ENCODE data around the gene KIF26B. TPM values are rescaled to one million over a fixed set of nuclear protein-coding genes. Genes with fewer than 3 reads are reported as not detected.

KIF26B gene
- total RNA-seq, 2 donors from 2014 or later: not detected

DNA sequence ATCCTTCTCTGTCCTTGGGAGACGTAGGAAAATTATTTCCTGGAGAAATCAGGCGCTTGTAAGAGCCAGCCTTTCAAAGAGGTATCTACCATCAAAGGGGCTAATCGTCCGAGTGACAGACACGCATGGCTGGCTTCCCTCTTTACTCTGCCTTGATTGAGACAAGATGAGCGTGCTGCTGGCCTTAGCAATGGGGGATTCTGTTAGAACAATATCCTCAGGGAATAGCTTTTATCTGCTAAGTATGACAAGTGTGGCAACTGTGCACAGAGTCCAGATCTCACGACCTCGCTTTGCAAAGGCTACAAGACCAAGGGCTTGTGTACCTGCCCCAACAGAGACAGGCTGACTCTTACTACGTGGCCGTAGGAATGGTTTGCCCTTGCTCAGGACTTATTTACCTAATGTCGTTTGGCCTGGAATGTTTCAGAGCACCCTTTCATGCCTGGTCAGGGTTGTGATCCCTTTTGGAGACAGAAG lies 417.1 kb downstream of the KIF26B start:
- no peaks in the 10 kb centered on the region for H3K9me3 Mint-ChIP-seq

DNA sequence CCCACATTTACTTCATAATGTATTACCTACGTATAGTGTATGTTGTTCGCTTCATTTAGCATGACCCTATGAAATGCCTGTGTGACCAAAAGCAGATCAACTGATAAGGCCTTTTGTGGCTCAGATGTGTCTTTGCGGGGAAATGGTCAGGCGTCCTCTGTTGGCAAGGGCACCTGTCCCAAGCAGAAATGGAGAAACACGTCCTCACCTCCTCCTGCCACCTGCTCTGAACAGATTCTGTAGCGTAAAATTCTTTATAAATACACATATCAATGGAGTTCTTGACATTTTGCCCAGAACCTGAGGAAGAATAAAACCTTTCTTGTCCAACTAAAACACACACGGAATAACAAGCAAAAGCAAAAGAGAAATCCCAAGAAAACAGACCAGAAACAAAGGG lies 417.9 kb downstream of the KIF26B start:
- H3K36me3 Mint-ChIP-seq (ENCODE audit: low read depth): no peaks in the 10 kb centered on the region
- no peaks in the 10 kb centered on the region for H3K4me1 Mint-ChIP-seq
- no peak overlapping the region for H3K4me3 Mint-ChIP-seq
- H3K27ac Mint-ChIP-seq: no peak overlapping the region
- H3K27me3 Mint-ChIP-seq: peaks cover 7% of the 10 kb centered on the region
- ATAC-seq (replicated peaks): no peak
- H3K9me3 Mint-ChIP-seq: no peaks in the 10 kb centered on the region

More for the DNA sequence above, 417.1 kb downstream of the KIF26B start:
- Mint-ChIP-seq H3K4me1 (no peaks in the 10 kb centered on the region), H3K27ac (no peak overlapping the region), H3K4me3 (no peak overlapping the region), H3K27me3 (peaks cover 3% of the 10 kb centered on the region), H3K36me3 (ENCODE audit: low read depth) (no peaks in the 10 kb centered on the region)
- ATAC-seq (replicated peaks): no peak

DNA sequence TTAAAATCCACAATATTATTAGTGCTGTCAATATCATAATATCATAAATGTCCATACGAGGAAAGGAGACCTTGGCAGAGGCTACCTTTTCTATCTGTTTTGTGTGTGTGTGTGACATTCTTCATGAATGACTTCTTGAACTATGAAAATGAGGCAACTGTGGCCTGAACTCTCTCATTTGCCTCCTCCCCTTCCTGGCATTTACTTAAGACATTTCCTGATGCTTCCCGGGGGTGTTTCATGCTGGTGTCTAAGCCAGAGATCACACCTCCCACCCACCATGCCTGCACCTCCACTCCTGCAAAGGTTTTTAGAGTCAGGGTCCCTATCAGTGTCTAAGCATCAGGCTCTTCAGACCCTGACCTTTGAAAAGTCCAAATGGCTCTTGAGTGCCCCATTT lies 420.9 kb downstream of the KIF26B start:
- ATAC-seq (replicated peaks): no peak
- Mint-ChIP-seq H3K9me3 (no peaks in the 10 kb centered on the region), H3K27ac (no peak overlapping the region), H3K36me3 (ENCODE audit: low read depth) (no peaks in the 10 kb centered on the region), H3K27me3 (peaks cover 10% of the 10 kb centered on the region), H3K4me1 (no peaks in the 10 kb centered on the region), H3K4me3 (no peak overlapping the region)

DNA sequence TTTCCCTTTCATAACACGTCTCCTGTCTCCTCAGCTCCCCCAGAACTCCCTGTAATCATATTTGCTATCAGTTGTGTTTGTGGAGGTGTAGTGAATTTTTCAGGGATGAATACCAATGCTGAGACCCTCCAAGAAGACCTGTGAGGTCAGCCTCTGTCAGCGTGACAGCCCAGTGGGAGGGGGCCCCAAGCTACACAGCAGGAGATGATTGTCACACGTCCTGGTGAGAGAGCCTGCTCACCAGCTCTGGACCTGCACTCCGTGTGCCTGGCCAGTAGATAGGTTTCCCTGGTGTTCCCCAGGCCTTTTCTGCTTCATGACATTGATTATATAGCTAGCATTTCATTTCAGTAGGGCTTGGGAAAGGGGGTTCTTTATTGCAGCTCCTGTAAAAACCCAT lies 421.5 kb downstream of the KIF26B start:
- Mint-ChIP-seq H3K9me3 (no peaks in the 10 kb centered on the region), H3K4me3 (no peak overlapping the region), H3K36me3 (ENCODE audit: low read depth) (no peaks in the 10 kb centered on the region), H3K27me3 (peaks cover 10% of the 10 kb centered on the region), H3K27ac (no peak overlapping the region), H3K4me1 (no peaks in the 10 kb centered on the region)
- ATAC-seq (replicated peaks): no peak

DNA sequence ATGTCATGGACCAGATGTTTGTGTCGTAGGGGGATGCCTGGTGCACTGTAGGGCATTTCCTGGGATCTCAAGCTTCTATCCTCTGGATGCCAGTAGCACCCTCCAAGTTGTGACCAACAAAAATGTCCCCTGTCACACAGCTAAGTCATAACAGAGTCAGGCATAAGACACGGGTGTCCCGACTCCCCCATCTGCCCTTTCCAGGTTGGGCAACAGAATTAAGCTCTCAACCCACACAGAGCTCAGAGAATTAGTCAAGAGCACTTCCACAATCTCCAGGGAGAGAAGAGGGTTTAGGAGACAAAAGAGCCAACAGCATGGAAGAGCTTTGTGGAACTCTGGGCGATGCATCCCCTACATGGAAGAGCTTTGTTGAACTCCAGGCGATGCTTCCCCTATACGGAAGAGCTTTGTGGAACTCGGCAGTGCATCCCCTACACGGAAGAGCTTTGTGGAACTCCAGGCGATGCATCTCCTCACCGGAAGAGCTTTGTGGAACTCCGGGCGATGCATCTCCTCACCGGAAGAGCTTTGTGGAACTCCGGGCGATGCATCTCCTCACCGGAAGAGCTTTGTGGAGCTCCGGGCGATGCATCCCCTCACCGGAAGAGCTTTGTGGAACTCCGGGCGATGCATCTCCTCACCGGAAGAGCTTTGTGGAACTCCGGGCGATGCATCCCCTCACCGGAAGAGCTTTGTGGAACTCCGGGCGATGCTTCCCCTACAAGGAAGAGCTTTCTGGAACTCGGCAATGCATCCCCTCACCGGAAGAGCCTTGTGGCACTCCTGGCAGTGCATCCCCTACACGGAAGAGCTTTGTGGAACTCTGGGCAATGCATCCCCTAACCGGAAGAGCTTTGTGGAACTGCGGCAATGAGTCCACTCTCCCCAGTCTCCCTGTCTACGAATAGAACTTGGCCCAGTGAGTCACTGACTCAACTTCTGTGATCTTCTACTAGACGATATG lies 422.7 kb downstream of the KIF26B start:
- H3K4me3 Mint-ChIP-seq: no peak overlapping the region
- H3K27ac Mint-ChIP-seq: no peak overlapping the region
- peaks cover 10% of the 10 kb centered on the region for H3K27me3 Mint-ChIP-seq
- H3K9me3 Mint-ChIP-seq: no peaks in the 10 kb centered on the region
- H3K4me1 Mint-ChIP-seq: no peaks in the 10 kb centered on the region
- no peak for ATAC-seq (replicated peaks)
- no peaks in the 10 kb centered on the region for H3K36me3 Mint-ChIP-seq (ENCODE audit: low read depth)

DNA sequence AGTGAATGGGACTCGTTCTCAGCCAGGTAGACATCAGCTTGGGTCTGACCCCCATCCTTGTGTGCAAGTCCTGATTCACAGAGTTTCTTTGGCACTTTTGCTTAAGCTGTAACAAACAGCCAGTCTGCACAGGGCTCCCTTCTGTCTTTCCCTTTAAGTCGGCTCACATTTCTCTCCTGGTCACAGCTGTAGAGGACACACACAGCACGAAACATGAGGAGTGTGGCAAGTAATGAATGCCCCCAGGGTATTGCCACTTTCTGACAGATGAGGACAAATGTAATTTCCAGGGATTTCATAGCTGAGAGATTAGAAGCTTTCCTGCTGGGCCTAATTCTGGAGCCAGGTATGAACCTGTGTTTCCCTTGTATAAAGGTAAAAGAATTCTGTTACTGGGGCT lies 423.5 kb downstream of the KIF26B start:
- no peaks in the 10 kb centered on the region for H3K36me3 Mint-ChIP-seq (ENCODE audit: low read depth)
- no peaks in the 10 kb centered on the region for H3K4me1 Mint-ChIP-seq
- no peak overlapping the region for H3K27ac Mint-ChIP-seq
- H3K27me3 Mint-ChIP-seq: peaks cover 10% of the 10 kb centered on the region
- no peaks in the 10 kb centered on the region for H3K9me3 Mint-ChIP-seq
- no peak for ATAC-seq (replicated peaks)
- H3K4me3 Mint-ChIP-seq: no peak overlapping the region

DNA sequence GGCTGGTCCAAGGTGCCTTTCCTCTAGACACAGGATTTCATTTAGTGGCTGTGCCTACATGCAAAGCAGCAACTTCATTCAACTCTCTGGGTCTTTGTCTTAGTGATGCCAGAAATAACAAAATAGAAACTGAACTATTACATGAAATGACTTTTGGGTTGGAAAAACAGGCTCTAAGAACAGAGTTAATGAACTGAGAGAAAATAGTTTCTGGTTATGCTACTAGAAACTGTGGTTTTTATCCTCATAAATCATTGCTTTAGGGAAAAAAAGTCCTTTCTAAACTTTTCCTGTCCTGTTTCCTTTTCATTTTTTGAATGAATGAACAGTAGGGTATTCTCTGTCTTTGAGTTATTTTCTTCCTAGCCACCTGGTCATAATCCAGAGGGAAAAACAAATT lies 424.0 kb downstream of the KIF26B start:
- H3K9me3 Mint-ChIP-seq: no peaks in the 10 kb centered on the region
- no peak for ATAC-seq (replicated peaks)
- no peaks in the 10 kb centered on the region for H3K36me3 Mint-ChIP-seq (ENCODE audit: low read depth)
- no peak overlapping the region for H3K27ac Mint-ChIP-seq
- H3K4me1 Mint-ChIP-seq: no peaks in the 10 kb centered on the region
- no peak overlapping the region for H3K4me3 Mint-ChIP-seq
- peaks cover 7% of the 10 kb centered on the region for H3K27me3 Mint-ChIP-seq

DNA sequence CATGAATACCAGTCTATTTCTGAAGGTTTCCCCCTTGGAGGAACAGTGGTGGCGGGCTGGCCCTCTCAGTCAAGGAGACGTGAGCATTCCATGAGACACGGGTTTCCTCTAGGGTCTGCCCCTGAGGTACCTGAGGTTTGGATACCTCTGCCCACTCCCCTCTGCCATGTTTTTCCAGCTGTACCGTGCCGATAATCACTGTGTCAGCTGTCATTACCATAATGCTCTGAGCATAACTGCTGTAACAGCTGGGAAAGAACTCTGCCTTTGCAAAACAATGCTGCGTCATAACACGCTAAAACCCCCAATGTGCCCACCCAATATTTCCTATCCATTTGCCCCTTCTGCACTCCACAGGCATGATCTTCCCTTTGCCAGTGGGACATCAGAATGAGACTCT lies 425.1 kb downstream of the KIF26B start:
- Mint-ChIP-seq H3K27ac (no peak overlapping the region), H3K4me3 (no peak overlapping the region), H3K36me3 (ENCODE audit: low read depth) (no peaks in the 10 kb centered on the region), H3K27me3 (peaks cover 7% of the 10 kb centered on the region), H3K9me3 (no peaks in the 10 kb centered on the region), H3K4me1 (no peaks in the 10 kb centered on the region)
- ATAC-seq (replicated peaks): no peak

DNA sequence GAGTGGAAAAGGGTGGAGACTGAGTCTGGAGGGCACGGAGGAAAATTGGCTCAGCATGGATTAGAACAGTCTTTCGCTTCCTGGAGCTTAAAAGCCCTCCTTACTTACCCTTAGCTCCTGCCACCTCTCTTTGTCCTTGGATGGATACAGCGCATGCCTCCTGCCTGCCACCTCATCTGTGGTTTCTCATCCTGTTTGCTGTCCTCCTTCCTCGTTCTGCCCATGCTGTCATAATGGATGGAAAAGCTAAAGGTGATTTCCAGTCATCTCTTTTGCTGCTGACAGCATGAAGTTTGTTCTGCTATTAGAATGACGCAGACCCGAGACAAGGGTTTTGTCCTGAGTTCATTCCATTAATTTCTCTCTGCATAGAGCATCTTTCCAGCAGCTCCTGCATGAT lies 425.9 kb downstream of the KIF26B start:
- peaks cover 7% of the 10 kb centered on the region for H3K27me3 Mint-ChIP-seq
- no peaks in the 10 kb centered on the region for H3K9me3 Mint-ChIP-seq
- H3K4me3 Mint-ChIP-seq: no peak overlapping the region
- ATAC-seq (replicated peaks): no peak
- H3K36me3 Mint-ChIP-seq (ENCODE audit: low read depth): no peaks in the 10 kb centered on the region
- no peaks in the 10 kb centered on the region for H3K4me1 Mint-ChIP-seq
- H3K27ac Mint-ChIP-seq: no peak overlapping the region

DNA sequence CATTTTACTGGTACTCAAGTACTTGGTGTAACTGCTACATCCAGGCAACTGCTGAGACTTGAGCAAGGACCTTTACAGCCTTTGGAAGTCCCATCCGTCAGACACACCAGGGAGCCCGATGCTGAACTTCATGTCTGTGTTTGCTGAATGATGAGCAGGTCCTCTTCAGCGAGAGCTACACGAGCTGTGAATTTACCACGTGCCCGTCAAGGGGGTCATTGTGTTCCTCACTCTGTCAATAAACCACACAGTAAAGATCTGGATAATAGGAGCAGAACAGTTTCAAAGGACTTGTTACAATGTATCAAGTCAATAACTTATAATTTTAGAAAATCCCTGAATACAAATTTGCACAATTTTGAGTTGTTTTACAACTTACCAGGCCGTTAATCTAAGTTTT lies 427.2 kb downstream of the KIF26B start:
- Mint-ChIP-seq H3K36me3 (ENCODE audit: low read depth) (no peaks in the 10 kb centered on the region), H3K4me1 (no peaks in the 10 kb centered on the region), H3K27me3 (peaks cover 7% of the 10 kb centered on the region), H3K9me3 (no peaks in the 10 kb centered on the region), H3K4me3 (no peak overlapping the region), H3K27ac (no peak overlapping the region)
- no peak for ATAC-seq (replicated peaks)

DNA sequence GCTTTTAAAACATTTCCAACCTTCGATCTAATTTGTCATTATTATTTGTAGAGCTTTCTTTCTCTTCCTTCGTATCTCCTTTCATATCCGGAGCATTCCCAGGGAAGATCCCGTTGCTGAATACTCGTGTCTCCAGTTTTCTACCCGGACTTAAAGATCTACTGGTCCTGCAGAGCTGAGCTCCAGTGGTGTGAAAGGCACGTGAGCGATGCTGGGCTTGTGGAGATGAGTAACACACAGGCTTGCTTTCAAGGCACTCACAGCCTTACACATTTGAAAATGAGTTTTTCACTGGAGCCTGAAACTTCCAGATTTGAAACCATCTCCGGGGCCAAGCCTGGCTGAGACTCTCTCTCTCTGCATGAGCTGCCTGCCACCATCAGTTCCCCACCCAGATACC lies 428.3 kb downstream of the KIF26B start:
- Mint-ChIP-seq H3K4me3 (no peak overlapping the region), H3K27me3 (peaks cover 3% of the 10 kb centered on the region), H3K27ac (no peak overlapping the region), H3K36me3 (ENCODE audit: low read depth) (no peaks in the 10 kb centered on the region), H3K9me3 (no peaks in the 10 kb centered on the region), H3K4me1 (no peaks in the 10 kb centered on the region)
- ATAC-seq (replicated peaks): no peak

DNA sequence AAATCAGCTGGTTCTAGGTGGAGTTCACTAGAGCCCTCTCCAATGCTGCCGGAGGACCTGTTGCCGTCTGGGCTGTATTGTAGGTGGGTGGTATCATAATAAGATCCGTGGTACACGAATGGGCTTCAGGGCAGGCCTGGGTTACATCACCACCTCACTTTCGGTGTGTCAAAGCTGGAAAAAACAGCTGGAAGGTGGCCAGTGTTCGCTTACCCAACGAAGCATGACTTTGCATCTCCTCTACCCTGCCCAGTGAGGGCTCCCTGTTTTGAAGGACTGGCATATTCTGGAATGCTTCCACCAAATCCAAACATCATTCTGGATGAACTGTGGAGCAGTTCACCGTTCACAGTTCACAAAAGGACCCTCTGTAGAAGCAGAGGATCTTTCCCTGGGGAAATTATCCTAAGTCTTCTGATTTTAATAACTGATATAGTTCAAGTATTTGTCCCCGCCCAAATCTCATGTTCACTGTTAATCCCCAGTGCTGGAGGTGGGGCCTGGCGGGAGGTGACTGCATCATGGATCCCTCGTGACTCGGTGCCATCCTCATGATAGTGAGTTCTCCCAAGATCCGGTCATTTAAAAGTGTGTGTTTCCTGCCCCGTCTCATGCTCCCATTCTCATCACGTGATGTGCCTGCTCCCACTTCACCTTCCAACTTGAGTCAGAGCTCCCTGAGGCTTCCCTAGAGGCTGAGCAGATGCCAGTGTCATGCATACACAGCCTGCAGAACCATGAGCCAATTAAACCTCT lies 429.0 kb downstream of the KIF26B start:
- H3K36me3 Mint-ChIP-seq (ENCODE audit: low read depth): no peaks in the 10 kb centered on the region
- ATAC-seq (replicated peaks): no peak
- H3K27ac Mint-ChIP-seq: no peak overlapping the region
- no peaks in the 10 kb centered on the region for H3K9me3 Mint-ChIP-seq
- H3K27me3 Mint-ChIP-seq: peaks cover 3% of the 10 kb centered on the region
- H3K4me3 Mint-ChIP-seq: no peak overlapping the region
- no peaks in the 10 kb centered on the region for H3K4me1 Mint-ChIP-seq

DNA sequence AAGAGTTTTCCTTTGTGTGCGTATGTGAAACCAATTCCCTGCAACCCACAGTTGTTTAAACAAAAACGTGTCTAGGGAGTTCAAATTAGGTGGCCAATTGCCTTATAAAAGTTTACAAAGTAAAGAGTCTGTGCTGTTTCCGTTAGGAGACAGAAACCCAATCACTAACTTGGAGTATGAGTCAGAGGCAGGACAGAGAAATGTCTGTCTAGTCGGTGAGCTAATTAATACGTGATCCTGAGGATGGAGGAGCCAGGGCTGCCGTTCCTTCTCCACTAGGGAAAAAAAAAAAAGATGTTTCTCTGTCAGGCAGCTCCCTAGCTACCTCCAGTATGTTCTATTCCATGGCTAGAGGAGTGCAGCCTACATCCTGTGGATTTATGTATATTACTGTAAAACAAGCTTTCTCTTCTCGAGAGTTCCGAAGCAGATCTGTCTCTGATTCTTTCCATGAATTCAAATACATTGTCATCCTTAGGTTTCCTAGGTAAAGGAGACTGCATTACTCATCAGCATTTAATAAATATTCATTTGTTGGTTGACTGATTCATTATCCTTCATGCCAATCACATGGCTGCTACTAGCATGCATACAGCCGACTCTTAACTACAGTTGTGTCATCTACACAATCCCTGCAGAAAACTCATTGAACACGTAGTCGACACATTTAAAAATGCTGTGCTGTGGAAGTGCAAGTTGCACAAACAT lies 430.6 kb downstream of the KIF26B start:
- Mint-ChIP-seq H3K4me3 (no peak overlapping the region), H3K27me3 (no peaks in the 10 kb centered on the region), H3K4me1 (no peaks in the 10 kb centered on the region), H3K36me3 (ENCODE audit: low read depth) (no peaks in the 10 kb centered on the region), H3K27ac (no peak overlapping the region), H3K9me3 (no peaks in the 10 kb centered on the region)
- ATAC-seq (replicated peaks): no peak

DNA sequence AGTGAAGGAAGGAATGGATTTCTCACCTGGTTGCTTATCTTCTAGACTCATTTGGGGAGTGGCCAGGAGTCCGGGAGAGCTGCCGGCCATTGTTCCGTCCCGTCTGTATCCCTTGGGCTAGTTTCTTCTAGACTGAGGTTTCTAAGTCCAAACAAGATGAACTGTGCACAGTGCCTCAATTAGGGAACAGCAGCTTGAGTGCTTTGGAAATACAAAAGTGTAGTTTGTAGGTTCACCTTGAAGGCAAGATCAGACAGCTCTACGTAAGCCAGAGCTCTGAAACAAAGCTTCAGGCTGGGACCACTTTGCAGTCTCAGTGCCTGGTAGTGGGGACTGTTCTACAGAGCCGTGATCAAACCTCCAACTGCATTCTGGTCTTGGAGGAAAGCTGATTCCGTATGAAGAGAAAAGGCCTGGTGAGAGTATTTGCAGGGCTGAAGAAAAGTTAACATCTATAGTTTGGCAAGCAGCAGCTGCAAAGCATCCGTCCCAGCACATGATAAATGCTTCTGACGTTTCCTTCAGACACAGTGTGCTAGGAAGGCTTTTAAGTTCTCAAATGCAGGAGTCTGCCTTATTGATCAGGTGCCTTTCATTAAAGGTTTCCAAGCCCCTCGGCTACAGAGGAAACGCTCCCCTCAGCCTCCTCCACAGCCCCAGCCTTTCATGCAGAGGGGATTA lies 432.8 kb downstream of the KIF26B start:
- Mint-ChIP-seq H3K36me3 (ENCODE audit: low read depth) (no peaks in the 10 kb centered on the region), H3K4me1 (no peaks in the 10 kb centered on the region), H3K27ac (no peak overlapping the region), H3K9me3 (no peaks in the 10 kb centered on the region), H3K4me3 (no peak overlapping the region), H3K27me3 (no peaks in the 10 kb centered on the region)
- ATAC-seq (replicated peaks): no peak

Data from activated T-helper 17 cell treated with anti-CD3 and anti-CD28 coated beads, Interleukin-2, amount 50 U/mL, for 72 hours (primary cell).